Subcutaneous abdominal adipose tissue (tissue), 5 donors: ENCODE measurements around the gene ACTN1.

ENCODE experiments used
- H3K27ac ChIP-seq: one replicate; pipeline ENCODE4 v1.7.0; 2013; ENCODE audit warnings: low read depth, mild to moderate bottlenecking, inconsistent platforms, low read length, moderate library complexity
- H3K27me3 ChIP-seq, 5 donors: one replicate each; pipeline ENCODE4 v1.7.0; 2013; ENCODE audit warnings: low read length in 5 of 5, inconsistent platforms in 1 of 5; ENCODE audit not compliant: control insufficient read depth in 5 of 5, insufficient read depth in 4 of 5
- H3K36me3 ChIP-seq, 5 donors: one replicate each; pipeline ENCODE4 v1.7.0; 2013; ENCODE audit warnings: low read length in 5 of 5; ENCODE audit not compliant: control insufficient read depth in 5 of 5, insufficient read depth in 5 of 5
- H3K4me1 ChIP-seq, 5 donors: one replicate each; pipeline ENCODE4 v1.7.0; 2013; ENCODE audit warnings: low read length in 5 of 5, mild to moderate bottlenecking in 3 of 5, moderate library complexity in 1 of 5; ENCODE audit not compliant: control insufficient read depth in 5 of 5, insufficient read depth in 5 of 5
- H3K4me3 ChIP-seq, 5 donors: one replicate each; pipeline ENCODE4 v1.7.0; 2013; ENCODE audit warnings: low read length in 5 of 5, low read depth in 1 of 5
- H3K9ac ChIP-seq, 5 donors: one replicate each; pipeline ENCODE4 v1.7.0; 2013; ENCODE audit warnings: low read length in 5 of 5, mild to moderate bottlenecking in 4 of 5, moderate library complexity in 3 of 5
- H3K9me3 ChIP-seq, 5 donors: one replicate each; pipeline ENCODE4 v1.7.0; 2013; ENCODE audit warnings: low read length in 5 of 5; ENCODE audit not compliant: control insufficient read depth in 5 of 5
- donor health status: healthy.
- donor health status: healthy.
- donor health status: healthy.
- donor health status: healthy.
- donor health status: healthy.

The ACTN1 gene

DNA sequence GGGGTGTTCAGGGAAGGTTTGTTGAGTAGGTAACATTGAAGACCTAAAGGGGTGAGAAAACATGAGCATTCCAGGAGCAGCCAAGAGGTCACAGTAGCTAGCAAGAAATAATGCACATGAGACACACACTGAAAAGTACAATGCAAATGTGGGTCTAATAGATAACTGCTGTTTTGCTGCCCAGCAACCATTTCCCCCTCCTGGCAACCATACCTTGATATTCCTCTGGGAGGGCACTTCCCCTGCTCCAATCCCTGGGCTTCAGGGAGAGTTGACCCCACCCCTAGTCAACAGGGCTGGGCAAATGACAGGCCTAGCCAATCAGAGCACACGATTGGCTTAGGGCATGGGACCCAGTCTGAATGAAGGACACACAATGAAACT, 8.5 kb upstream of the ACTN1 start:
- Histone ChIP-seq H3K4me1 (peaks cover 0 to 7% (median 5%) of the 10 kb centered on the region in 5 donors), H3K27ac (no peak overlapping the region)

DNA sequence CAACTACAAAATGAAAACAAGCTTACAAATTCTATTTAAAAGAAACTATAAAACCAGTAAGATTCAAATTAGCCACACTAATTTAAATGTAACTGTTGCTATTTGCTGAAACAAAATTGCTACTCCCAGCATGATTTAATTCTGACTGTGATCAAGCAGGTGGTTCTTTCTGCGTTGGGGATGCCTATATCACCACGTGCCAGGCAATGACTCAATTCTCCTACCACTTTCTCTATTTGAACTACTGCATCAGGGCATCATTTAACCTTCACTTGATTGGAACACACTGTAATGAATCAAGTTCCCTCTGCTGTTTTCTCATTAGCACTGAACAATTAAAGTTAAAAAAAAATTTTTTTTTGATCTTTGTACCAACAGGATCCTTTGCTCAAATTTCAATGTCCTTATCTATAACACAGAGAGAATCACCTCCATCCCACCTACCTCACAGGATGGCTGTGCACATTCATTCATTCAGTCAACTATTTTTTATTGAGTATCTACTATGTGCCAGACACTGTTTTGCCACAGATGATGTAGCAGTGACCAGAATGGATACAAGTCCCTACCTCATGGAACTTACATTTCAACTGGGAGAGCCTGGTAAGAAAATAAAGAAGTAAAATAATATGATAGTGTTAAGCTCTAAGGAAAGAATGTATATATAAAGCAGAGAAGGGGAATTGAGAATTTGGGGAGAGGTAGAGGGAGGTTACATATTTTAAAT, 8.0 kb upstream of the ACTN1 start:
- no peak overlapping the region for H3K27ac ChIP-seq

More for the DNA sequence above, 8.5 kb upstream of the ACTN1 start:
- Histone ChIP-seq H3K27me3 (no peaks in the 10 kb centered on the region), H3K9ac (no peak overlapping the region), H3K36me3 (no peaks in the 10 kb centered on the region), H3K9me3 (no peaks in the 10 kb centered on the region), H3K4me3 (no peak overlapping the region)

DNA sequence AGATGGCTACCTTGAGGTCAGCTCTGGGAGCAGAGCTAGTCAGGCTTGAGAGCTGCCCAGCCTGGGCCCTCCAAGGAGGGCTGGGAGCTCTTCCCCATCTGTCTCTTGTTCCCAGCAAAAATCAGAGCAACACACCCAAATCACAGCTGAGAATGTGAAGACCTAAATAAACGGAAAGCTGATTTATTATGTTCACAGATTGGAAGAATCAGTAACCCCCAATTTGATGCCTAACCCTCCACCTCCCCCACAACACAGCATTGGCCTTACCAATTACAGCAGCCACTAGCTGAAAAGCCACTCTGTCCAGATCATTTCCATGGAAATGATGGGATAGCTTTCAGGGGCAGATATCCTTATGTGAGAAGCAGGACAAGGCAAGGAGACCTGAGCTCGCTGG, 7.1 kb upstream of the ACTN1 start:
- no peaks in the 10 kb centered on the region for H3K27me3 ChIP-seq
- no peak overlapping the region for H3K4me3 ChIP-seq
- H3K4me1 ChIP-seq = peaks cover 0 to 19% (median 13%) of the 10 kb centered on the region in 5 donors
- H3K9me3 ChIP-seq = no peaks in the 10 kb centered on the region
- H3K36me3 ChIP-seq = no peaks in the 10 kb centered on the region
- H3K9ac ChIP-seq = no peak overlapping the region
- H3K27ac ChIP-seq = no peak overlapping the region

More for the DNA sequence above, 8.0 kb upstream of the ACTN1 start:
- Histone ChIP-seq H3K9ac (no peak overlapping the region), H3K36me3 (no peaks in the 10 kb centered on the region), H3K4me1 (peaks cover 0 to 12% (median 10%) of the 10 kb centered on the region in 5 donors), H3K4me3 (no peak overlapping the region), H3K9me3 (no peaks in the 10 kb centered on the region), H3K27me3 (no peaks in the 10 kb centered on the region)

DNA sequence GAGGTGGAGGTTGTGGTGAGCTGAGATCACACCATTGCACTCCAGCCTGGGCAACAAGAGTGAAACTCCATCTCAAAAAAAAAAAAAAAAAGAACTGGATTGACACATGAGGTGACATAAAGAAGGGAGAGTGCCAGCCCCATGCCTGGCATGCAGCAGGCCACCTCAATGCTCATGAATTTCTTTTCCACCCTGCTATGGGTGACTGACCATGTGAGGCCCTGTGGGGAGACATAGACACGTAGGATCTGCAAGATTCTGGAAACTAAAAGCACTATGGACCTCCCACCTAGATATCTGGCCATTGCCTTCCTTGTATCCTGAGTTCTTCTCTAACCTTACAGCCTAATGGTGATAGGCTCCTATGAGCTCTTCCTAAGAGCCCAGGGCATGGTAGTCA, 5.6 kb upstream of the ACTN1 start:
- H3K27ac ChIP-seq = no peak overlapping the region
- no peak overlapping the region for H3K9ac ChIP-seq
- no peaks in the 10 kb centered on the region for H3K36me3 ChIP-seq
- H3K4me1 ChIP-seq = peaks cover 0 to 31% (median 19%) of the 10 kb centered on the region in 5 donors
- H3K27me3 ChIP-seq = no peaks in the 10 kb centered on the region
- H3K4me3 ChIP-seq = no peak overlapping the region
- H3K9me3 ChIP-seq = no peaks in the 10 kb centered on the region

DNA sequence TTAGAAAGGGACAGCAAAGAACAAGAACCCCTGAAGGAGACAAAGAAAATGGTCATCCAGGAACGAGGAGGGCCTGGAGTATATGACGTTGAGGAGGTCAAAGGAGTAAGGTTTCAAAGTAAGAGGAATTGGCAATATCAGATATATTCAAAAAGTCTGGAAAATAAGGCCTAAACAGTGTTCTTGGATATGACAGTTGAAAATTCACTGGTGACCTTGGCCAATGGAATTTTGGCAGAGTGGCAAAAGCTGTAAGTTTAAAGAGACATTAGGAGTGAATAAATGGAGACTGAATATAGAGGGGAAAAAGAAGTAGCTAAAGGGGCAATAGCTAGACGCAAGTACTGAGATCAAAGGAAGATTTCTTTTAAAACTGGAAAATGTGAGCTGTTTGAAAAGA, 4.1 kb upstream of the ACTN1 start:
- Histone ChIP-seq H3K4me1 (peaks cover 0 to 32% (median 19%) of the 10 kb centered on the region in 5 donors), H3K9me3 (no peaks in the 10 kb centered on the region), H3K27ac (peak overlapping the region; percentile 78), H3K36me3 (no peaks in the 10 kb centered on the region), H3K4me3 (no peak overlapping the region), H3K9ac (peak overlapping the region in 1 of 5 donors; percentile 73), H3K27me3 (no peaks in the 10 kb centered on the region)

DNA sequence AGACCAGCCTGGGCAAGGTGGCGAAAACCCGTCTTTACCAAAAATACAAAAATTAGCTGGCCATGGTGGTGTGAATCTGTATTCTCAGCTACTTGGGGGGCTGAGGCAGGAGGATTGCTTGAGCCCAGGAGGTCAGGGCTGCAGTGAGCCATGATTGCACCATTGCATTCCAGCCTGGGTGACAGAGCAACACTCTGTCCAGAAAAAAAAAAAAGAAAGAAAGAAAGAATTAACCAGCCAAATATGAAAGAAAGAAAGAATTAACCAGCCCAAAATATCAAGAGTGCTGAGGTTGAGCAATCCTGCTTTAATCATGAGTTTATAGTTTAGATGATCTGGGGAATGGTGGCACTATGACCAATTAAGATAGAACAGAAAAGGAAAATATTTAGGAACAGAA, 3.5 kb upstream of the ACTN1 start:
- no peak overlapping the region for H3K4me3 ChIP-seq

DNA sequence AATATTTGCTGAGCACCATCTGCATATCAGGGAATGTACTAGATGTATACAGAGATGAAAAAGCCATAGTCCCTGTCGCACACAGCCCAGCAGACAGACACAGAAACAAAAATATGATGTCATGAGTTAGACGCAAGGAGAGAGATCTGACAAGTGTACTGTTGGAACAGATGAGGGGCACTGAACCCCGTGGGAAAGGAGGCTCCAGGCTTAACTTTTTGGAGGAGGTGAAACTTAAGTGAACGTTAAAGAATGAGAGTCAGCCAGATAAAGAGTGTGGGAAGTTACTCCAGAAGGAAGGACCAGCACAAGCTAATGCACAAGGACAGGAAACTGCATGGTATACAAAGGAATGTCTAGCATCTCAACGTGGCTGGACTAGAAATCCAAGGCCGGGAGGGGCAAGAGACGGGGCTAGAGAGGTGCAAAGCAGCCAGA, 2.5 kb upstream of the ACTN1 start:
- Histone ChIP-seq H3K4me1 (peaks cover 2 to 46% (median 30%) of the 10 kb centered on the region in 5 donors), H3K4me3 (no peak overlapping the region), H3K27me3 (no peaks in the 10 kb centered on the region), H3K9ac (no peak overlapping the region), H3K36me3 (no peaks in the 10 kb centered on the region), H3K27ac (peak overlapping the region; percentile 61), H3K9me3 (no peaks in the 10 kb centered on the region)

More for the DNA sequence above, 3.5 kb upstream of the ACTN1 start:
- Histone ChIP-seq H3K9me3 (no peaks in the 10 kb centered on the region), H3K36me3 (no peaks in the 10 kb centered on the region), H3K9ac (peak overlapping the region in 1 of 5 donors; percentile 73), H3K27ac (peak overlapping the region; percentile 78), H3K4me1 (peaks cover 0 to 37% (median 19%) of the 10 kb centered on the region in 5 donors), H3K27me3 (no peaks in the 10 kb centered on the region)

DNA sequence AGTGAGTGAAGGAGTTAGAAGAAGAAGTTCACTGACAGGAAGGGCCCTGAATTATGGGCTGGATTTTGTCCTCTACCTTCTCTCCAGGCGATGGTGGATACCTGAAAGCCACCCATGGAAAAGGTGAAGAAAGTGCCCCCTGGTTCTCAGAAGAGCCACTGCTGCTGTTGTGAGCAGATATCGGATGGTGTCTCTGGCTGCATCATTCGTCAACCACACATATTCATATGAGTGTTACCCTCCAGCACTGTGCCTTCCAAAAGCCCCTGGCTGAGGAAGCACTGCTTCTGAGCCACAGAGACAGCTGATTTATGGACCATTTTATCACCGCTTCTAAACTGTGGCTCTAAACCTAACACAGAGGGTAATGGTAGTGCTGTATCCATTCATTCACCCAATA, 2.0 kb upstream of the ACTN1 start:
- H3K4me1 ChIP-seq = peaks cover 3 to 51% (median 34%) of the 10 kb centered on the region in 5 donors
- no peak overlapping the region for H3K4me3 ChIP-seq
- H3K27me3 ChIP-seq = no peaks in the 10 kb centered on the region
- H3K9me3 ChIP-seq = no peaks in the 10 kb centered on the region
- H3K27ac ChIP-seq = peak overlapping the region; percentile 61
- no peaks in the 10 kb centered on the region for H3K36me3 ChIP-seq
- H3K9ac ChIP-seq = no peak overlapping the region

DNA sequence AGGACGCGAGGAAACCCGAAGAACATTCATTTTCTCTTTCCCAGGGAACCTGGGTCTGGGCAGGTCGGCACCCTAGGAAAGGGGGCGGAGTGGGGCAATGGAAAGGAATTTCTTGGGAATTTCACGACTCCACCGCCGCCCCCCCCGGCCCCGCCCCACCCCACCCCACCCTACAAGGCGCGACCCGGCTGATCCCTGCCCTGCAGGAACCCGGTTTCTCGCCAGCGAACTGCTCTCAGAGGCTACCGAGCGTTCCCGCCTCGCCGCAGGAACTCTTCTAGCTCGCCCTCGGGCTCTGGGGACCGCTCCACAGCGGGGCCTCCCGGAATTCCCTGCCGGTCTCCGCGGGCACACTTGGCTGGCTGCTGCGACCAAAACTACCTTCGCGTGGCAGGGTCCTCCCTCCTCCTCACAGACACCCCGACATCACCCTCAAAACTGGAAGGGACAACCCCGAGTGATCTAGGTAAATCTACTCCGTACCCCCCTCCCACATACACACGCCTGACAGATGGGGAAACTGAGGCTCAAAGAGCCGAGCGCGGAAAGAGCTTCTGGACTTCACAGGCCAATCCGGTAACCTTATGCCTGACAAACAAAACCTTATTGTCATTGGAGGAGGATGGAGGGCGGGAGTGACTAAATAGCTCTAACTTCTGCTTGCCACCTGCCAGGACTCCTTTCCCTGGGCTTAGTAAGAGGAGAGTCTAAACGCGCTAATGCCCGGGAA, 785 bp upstream of the ACTN1 start:
- Histone ChIP-seq H3K27ac (peak overlapping the region; percentile 91), H3K36me3 (peaks cover 0 to 2% (median 0%) of the 10 kb centered on the region in 5 donors), H3K9ac (peak overlapping the region; percentile 38 to 78 (median 63)), H3K27me3 (no peaks in the 10 kb centered on the region), H3K4me3 (peak overlapping the region; percentile 65 to 88 (median 84)), H3K9me3 (no peaks in the 10 kb centered on the region), H3K4me1 (peaks cover 6 to 63% (median 46%) of the 10 kb centered on the region in 5 donors)
